Central memory CD4-positive, alpha-beta T cell (primary cell): ENCODE measurements around the gene WWOX.

Experiments used
- DNase-seq: peaks from one replicate; pipeline ENCODE4 v3.0.0; 2022

WWOX gene

GRCh38 chr16:78307824-78308528, 208.5 kb downstream of the WWOX start:
- no peak for DNase-seq

GRCh38 chr16:78309763-78310162, 210.3 kb downstream of the WWOX start:
- DNase-seq = no peak

GRCh38 chr16:78310196-78310595, 210.7 kb downstream of the WWOX start:
- no peak for DNase-seq

- DNase-seq = no peak
These were observed 211.6 kb downstream of the WWOX start for GRCh38 chr16:78310990-78311561.

- no peak for DNase-seq
These were observed 212.4 kb downstream of the WWOX start for GRCh38 chr16:78311831-78312230.

GRCh38 chr16:78317564-78318240, 218.2 kb downstream of the WWOX start:
- DNase-seq = no peak

GRCh38 chr16:78321620-78322360, 222.3 kb downstream of the WWOX start:
- DNase-seq = no peak

GRCh38 chr16:78323315-78323714, 223.9 kb downstream of the WWOX start:
- no peak for DNase-seq

- no peak for DNase-seq
These were observed 225.3 kb downstream of the WWOX start for GRCh38 chr16:78324649-78325285.

GRCh38 chr16:78325468-78326352, 226.3 kb downstream of the WWOX start:
- no peak for DNase-seq

- no peak for DNase-seq
These were observed 227.3 kb downstream of the WWOX start for GRCh38 chr16:78326731-78327130.

- no peak for DNase-seq
These were observed 232.3 kb downstream of the WWOX start for GRCh38 chr16:78331731-78332130.

GRCh38 chr16:78333808-78334207, 234.4 kb downstream of the WWOX start:
- no peak for DNase-seq

GRCh38 chr16:78340590-78340989, 241.1 kb downstream of the WWOX start:
- DNase-seq = no peak

- DNase-seq = no peak
These were observed 248.6 kb downstream of the WWOX start for GRCh38 chr16:78348068-78348467.

- no peak for DNase-seq
These were observed 249.4 kb downstream of the WWOX start for GRCh38 chr16:78348886-78349285.

GRCh38 chr16:78352184-78352583, 252.7 kb downstream of the WWOX start:
- no peak for DNase-seq

GRCh38 chr16:78353640-78354275, 254.3 kb downstream of the WWOX start:
- no peak for DNase-seq

- DNase-seq = no peak
These were observed 263.2 kb downstream of the WWOX start for GRCh38 chr16:78362524-78363135.

GRCh38 chr16:78363843-78364555, 264.5 kb downstream of the WWOX start:
- DNase-seq = no peak
